HepG2 (cell line): ENCODE results near the gene GNMT. TPM values are rescaled to one million over a fixed set of nuclear protein-coding genes. Genes with fewer than 3 reads are reported as not detected.

ENCODE experiments used
- JARID2 ChIP-seq: sonication (generic); formaldehyde crosslinking; IDR thresholded peaks from 2 replicates; pipeline ENCODE4 v1.8.1; 2023; ENCODE audit warnings: missing genetic modification reagents, inconsistent platforms; ENCODE audit not compliant: insufficient replicate concordance
- NFATC3 ChIP-seq: sonication (generic); formaldehyde crosslinking; IDR thresholded peaks from 2 replicates; pipeline ENCODE4 v1.5.1; 2020; ENCODE audit warnings: mild to moderate bottlenecking, missing genetic modification reagents
- NR2F6 ChIP-seq, 2 experiments: IDR thresholded peaks; 2 replicates each; pipeline ENCODE4 v1.6.1; 2016; ENCODE audit warnings: antibody characterized with exemption in 1 of 2, mild to moderate bottlenecking in 1 of 2
- ZNF296 ChIP-seq: sonication (generic); formaldehyde crosslinking; conservative IDR thresholded peaks from 2 replicates; pipeline ENCODE4 v1.5.0; 2020; ENCODE audit warnings: mild to moderate bottlenecking, missing genetic modification reagents
- ZNF510 ChIP-seq: sonication (generic); formaldehyde crosslinking; IDR thresholded peaks from 2 replicates; pipeline ENCODE4 v1.4.0; 2020; ENCODE audit warnings: low read depth, mild to moderate bottlenecking, missing genetic modification reagents
- ZNF552 ChIP-seq: sonication (generic); formaldehyde crosslinking; IDR thresholded peaks from 2 replicates; pipeline ENCODE4 v1.9.0; 2022; ENCODE audit warnings: missing genetic modification reagents, mild to moderate bottlenecking, borderline replicate concordance
- ZSCAN25 ChIP-seq: sonication (generic); formaldehyde crosslinking; IDR thresholded peaks from 2 replicates; pipeline ENCODE4 v1.8.0; 2022; ENCODE audit warnings: mild to moderate bottlenecking, missing genetic modification reagents
- ZSCAN9 ChIP-seq: IDR thresholded peaks from 2 replicates; pipeline ENCODE4 v1.6.1; 2016; ENCODE audit warnings: borderline replicate concordance
- polyA plus RNA-seq, 8 experiments: library from polyadenylated mRNA; depleted of rRNA in 3 of 8; stranded (reverse) in 7 of 8; unstranded in 1 of 8; fragments of >200 nt; fragmentation: Illumina TruSeq in 4 of 8; extraction: Trizol in 4 of 8; gene quantifications; 2 replicates each; pipeline versions ENCODE4 v1.2.1 to v1.2.3, GENCODE V29; 2011 to 2016; ENCODE audit warnings: low read depth in 4 of 8, missing spikeins in 1 of 8, mixed read lengths in 1 of 8; ENCODE audit not compliant: insufficient read depth in 1 of 8
- total RNA-seq, 5 experiments: library from RNA; depleted of rRNA; stranded (reverse); fragments of >200 nt; fragmentation: Illumina TruSeq; extraction: Trizol; gene quantifications; 2 replicates each; pipeline ENCODE4 v1.2.3, GENCODE V29; 2016; ENCODE audit warnings: low read depth in 1 of 5
- TF ChIP-seq, protein P1 (sequence below): sonication (generic); formaldehyde crosslinking; IDR thresholded peaks from one replicate; pipeline ENCODE4 v1.5.1; 2020; ENCODE audit warnings: mild to moderate bottlenecking, missing genetic modification reagents; ENCODE audit errors: not compliant biosample characterization
- TF ChIP-seq, protein P2 (sequence below): sonication (generic); formaldehyde crosslinking; IDR thresholded peaks from 2 replicates; pipeline ENCODE4 v1.5.0; 2020; ENCODE audit warnings: mild to moderate bottlenecking, missing genetic modification reagents
- TF ChIP-seq, protein P3 (sequence below): sonication (generic); formaldehyde crosslinking; IDR thresholded peaks from 2 replicates; pipeline ENCODE4 v1.4.0; 2020; ENCODE audit warnings: missing genetic modification reagents

The GNMT gene
- total and polyA plus RNA-seq, 2 of the 13 experiments (the other 11 are each of a cell fraction or from before 2014, with no cell fraction given), result 2.8 to 7.0 TPM

DNA sequence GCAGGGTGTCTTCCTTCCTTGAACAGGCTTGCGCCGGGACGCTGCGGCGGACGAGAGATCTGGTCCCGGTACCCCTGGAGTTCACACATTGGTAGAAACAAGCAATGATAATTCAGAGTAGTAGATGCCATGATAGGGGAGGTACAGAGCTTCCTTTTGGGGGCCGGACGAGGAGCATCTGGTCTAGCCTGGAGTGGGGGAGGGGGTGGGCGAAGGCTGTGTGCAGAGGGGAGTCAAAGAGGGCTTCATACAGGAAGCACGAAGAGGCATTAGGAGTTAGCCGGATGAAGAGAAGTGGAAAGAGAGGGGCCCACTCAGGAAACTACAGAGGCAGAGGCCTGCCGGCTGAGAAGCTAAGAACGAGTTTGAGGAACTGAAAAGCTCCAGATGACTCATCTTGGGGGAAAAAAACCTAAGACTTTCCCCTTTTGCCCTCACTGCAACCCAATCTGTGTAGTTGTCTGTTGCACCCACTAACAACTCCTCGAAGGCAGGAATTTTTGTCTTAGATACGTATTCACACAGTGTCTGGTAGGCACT lies 30.7 kb upstream of the GNMT start (continued):
- TF ChIP-seq, protein P1, sequence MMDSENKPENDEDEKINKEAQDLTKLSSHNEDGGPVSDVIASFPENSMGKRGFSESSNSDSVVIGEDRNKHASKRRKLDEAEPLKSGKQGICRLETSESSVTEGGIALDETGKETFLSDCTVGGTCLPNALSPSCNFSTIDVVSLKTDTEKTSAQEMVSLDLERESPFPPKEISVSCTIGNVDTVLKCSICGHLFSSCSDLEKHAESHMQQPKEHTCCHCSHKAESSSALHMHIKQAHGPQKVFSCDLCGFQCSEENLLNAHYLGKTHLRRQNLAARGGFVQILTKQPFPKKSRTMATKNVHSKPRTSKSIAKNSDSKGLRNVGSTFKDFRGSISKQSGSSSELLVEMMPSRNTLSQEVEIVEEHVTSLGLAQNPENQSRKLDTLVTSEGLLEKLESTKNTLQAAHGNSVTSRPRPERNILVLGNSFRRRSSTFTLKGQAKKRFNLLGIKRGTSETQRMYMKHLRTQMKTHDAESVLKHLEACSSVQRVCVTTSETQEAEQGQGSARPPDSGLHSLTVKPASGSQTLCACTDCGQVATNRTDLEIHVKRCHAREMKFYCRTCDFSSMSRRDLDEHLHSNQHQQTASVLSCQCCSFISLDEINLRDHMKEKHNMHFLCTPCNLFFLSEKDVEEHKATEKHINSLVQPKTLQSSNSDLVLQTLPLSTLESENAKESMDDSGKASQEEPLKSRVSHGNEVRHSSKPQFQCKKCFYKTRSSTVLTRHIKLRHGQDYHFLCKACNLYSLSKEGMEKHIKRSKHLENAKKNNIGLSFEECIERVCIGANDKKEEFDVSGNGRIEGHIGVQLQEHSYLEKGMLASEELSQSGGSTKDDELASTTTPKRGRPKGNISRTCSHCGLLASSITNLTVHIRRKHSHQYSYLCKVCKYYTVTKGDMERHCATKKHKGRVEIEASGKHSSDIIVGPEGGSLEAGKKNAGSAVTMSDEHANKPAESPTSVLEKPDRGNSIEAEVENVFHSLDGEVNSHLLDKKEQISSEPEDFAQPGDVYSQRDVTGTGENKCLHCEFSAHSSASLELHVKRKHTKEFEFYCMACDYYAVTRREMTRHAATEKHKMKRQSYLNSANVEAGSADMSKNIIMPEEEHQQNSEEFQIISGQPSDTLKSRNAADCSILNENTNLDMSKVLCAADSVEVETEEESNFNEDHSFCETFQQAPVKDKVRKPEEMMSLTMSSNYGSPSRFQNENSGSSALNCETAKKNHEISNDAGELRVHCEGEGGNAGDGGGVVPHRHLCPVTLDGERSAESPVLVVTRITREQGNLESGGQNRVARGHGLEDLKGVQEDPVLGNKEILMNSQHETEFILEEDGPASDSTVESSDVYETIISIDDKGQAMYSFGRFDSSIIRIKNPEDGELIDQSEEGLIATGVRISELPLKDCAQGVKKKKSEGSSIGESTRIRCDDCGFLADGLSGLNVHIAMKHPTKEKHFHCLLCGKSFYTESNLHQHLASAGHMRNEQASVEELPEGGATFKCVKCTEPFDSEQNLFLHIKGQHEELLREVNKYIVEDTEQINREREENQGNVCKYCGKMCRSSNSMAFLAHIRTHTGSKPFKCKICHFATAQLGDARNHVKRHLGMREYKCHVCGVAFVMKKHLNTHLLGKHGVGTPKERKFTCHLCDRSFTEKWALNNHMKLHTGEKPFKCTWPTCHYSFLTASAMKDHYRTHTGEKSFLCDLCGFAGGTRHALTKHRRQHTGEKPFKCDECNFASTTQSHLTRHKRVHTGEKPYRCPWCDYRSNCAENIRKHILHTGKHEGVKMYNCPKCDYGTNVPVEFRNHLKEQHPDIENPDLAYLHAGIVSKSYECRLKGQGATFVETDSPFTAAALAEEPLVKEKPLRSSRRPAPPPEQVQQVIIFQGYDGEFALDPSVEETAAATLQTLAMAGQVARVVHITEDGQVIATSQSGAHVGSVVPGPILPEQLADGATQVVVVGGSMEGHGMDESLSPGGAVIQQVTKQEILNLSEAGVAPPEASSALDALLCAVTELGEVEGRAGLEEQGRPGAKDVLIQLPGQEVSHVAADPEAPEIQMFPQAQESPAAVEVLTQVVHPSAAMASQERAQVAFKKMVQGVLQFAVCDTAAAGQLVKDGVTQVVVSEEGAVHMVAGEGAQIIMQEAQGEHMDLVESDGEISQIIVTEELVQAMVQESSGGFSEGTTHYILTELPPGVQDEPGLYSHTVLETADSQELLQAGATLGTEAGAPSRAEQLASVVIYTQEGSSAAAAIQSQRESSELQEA (CRISPR knock-in tag), result peak; percentile 33
- TF ChIP-seq, protein P2, sequence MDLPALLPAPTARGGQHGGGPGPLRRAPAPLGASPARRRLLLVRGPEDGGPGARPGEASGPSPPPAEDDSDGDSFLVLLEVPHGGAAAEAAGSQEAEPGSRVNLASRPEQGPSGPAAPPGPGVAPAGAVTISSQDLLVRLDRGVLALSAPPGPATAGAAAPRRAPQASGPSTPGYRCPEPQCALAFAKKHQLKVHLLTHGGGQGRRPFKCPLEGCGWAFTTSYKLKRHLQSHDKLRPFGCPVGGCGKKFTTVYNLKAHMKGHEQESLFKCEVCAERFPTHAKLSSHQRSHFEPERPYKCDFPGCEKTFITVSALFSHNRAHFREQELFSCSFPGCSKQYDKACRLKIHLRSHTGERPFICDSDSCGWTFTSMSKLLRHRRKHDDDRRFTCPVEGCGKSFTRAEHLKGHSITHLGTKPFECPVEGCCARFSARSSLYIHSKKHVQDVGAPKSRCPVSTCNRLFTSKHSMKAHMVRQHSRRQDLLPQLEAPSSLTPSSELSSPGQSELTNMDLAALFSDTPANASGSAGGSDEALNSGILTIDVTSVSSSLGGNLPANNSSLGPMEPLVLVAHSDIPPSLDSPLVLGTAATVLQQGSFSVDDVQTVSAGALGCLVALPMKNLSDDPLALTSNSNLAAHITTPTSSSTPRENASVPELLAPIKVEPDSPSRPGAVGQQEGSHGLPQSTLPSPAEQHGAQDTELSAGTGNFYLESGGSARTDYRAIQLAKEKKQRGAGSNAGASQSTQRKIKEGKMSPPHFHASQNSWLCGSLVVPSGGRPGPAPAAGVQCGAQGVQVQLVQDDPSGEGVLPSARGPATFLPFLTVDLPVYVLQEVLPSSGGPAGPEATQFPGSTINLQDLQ, result no peak
- TF ChIP-seq ZSCAN25 (CRISPR knock-in tag) (peak; percentile 93; the same call in 1 of the 2 replicates), NR2F6 (IDR thresholded peaks at IDR 0.05) (peak; percentile 10; the same call in 1 of the 2 replicates), NR2F6 (CRISPR knock-in tag; IDR thresholded peaks at IDR 0.05) (no peak), ZNF296 (CRISPR knock-in tag) (0 out of 2 replicates have a peak, but pooled peaks have one; percentile 2), ZNF552 (CRISPR knock-in tag) (0 out of 2 replicates have a peak, but pooled peaks have one; percentile 2), ZNF510 (no peak), JARID2 (CRISPR knock-in tag) (no peak), NFATC3 (CRISPR knock-in tag) (peak; percentile 26; the same call in 1 of the 2 replicates), ZSCAN9 (CRISPR knock-in tag) (no peak)
- TF ChIP-seq, protein P3, sequence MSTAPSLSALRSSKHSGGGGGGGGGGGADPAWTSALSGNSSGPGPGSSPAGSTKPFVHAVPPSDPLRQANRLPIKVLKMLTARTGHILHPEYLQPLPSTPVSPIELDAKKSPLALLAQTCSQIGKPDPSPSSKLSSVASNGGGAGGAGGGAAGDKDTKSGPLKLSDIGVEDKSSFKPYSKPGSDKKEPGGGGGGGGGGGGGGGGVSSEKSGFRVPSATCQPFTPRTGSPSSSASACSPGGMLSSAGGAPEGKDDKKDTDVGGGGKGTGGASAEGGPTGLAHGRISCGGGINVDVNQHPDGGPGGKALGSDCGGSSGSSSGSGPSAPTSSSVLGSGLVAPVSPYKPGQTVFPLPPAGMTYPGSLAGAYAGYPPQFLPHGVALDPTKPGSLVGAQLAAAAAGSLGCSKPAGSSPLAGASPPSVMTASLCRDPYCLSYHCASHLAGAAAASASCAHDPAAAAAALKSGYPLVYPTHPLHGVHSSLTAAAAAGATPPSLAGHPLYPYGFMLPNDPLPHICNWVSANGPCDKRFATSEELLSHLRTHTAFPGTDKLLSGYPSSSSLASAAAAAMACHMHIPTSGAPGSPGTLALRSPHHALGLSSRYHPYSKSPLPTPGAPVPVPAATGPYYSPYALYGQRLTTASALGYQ (CRISPR knock-in tag), result no peak
